Subcutaneous abdominal adipose tissue (tissue), 5 donors: ENCODE results near the gene ASB16.

ENCODE experiments used
- H3K27ac ChIP-seq: one replicate; pipeline ENCODE4 v1.7.0; 2013; ENCODE audit warnings: low read depth, mild to moderate bottlenecking, inconsistent platforms, low read length, moderate library complexity
- H3K27me3 ChIP-seq, 5 donors: one replicate each; pipeline ENCODE4 v1.7.0; 2013; ENCODE audit warnings: low read length in 5 of 5, inconsistent platforms in 1 of 5; ENCODE audit not compliant: control insufficient read depth in 5 of 5, insufficient read depth in 4 of 5
- H3K36me3 ChIP-seq, 5 donors: one replicate each; pipeline ENCODE4 v1.7.0; 2013; ENCODE audit warnings: low read length in 5 of 5; ENCODE audit not compliant: control insufficient read depth in 5 of 5, insufficient read depth in 5 of 5
- H3K4me1 ChIP-seq, 5 donors: one replicate each; pipeline ENCODE4 v1.7.0; 2013; ENCODE audit warnings: low read length in 5 of 5, mild to moderate bottlenecking in 3 of 5, moderate library complexity in 1 of 5; ENCODE audit not compliant: control insufficient read depth in 5 of 5, insufficient read depth in 5 of 5
- H3K4me3 ChIP-seq, 5 donors: one replicate each; pipeline ENCODE4 v1.7.0; 2013; ENCODE audit warnings: low read length in 5 of 5, low read depth in 1 of 5
- H3K9ac ChIP-seq, 5 donors: one replicate each; pipeline ENCODE4 v1.7.0; 2013; ENCODE audit warnings: low read length in 5 of 5, mild to moderate bottlenecking in 4 of 5, moderate library complexity in 3 of 5
- H3K9me3 ChIP-seq, 5 donors: one replicate each; pipeline ENCODE4 v1.7.0; 2013; ENCODE audit warnings: low read length in 5 of 5; ENCODE audit not compliant: control insufficient read depth in 5 of 5
- donor health status: healthy.
- donor health status: healthy.
- donor health status: healthy.
- donor health status: healthy.
- donor health status: healthy.

Gene ASB16

GRCh38 chr17:44199553-44200477, 29.3 kb downstream of the ASB16 start, which contains the start of gene ATXN7L3:
TSS of gene ATXN7L3 (minus strand) at chr17:44199884. CDS start at chr17:44198070, 1,814 bp downstream.
- peak within 1 kb of the TSS; percentile 68 to 93 (median 88) for H3K9ac ChIP-seq
- H3K4me1 ChIP-seq: peaks cover 7 to 34% (median 30%) of the 10 kb centered on the region in 5 donors
- H3K27ac ChIP-seq: peak within 1 kb of the TSS; percentile 84
- no peaks in the 10 kb centered on the region for H3K9me3 ChIP-seq
- no peaks in the 10 kb centered on the region for H3K27me3 ChIP-seq
- peaks cover 0 to 25% (median 18%) of the 10 kb centered on the region in 5 donors for H3K36me3 ChIP-seq
- H3K4me3 ChIP-seq: peak within 1 kb of the TSS; percentile 75 to 81 (median 77)

GRCh38 chr17:44200478-44201155, 30.1 kb downstream of the ASB16 start:
- H3K27ac ChIP-seq: peak overlapping the region; percentile 78
- peaks cover 0 to 17% (median 10%) of the 10 kb centered on the region in 5 donors for H3K36me3 ChIP-seq
- no peaks in the 10 kb centered on the region for H3K27me3 ChIP-seq
- no peaks in the 10 kb centered on the region for H3K9me3 ChIP-seq
- peak overlapping the region; percentile 48 to 93 (median 84) for H3K9ac ChIP-seq
- H3K4me1 ChIP-seq: peaks cover 7 to 34% (median 30%) of the 10 kb centered on the region in 5 donors
- peak overlapping the region; percentile 67 to 81 (median 77) for H3K4me3 ChIP-seq

GRCh38 chr17:44202756-44203155, 32.3 kb downstream of the ASB16 start:
- Histone ChIP-seq H3K36me3 (peaks cover 0 to 17% (median 13%) of the 10 kb centered on the region in 5 donors), H3K9me3 (no peaks in the 10 kb centered on the region), H3K27ac (no peak overlapping the region), H3K9ac (no peak overlapping the region), H3K4me1 (peaks cover 7 to 26% (median 25%) of the 10 kb centered on the region in 5 donors), H3K4me3 (no peak overlapping the region), H3K27me3 (no peaks in the 10 kb centered on the region)

- H3K9ac ChIP-seq: no peak overlapping the region
- no peak overlapping the region for H3K27ac ChIP-seq
- peaks cover 0 to 26% (median 22%) of the 10 kb centered on the region in 5 donors for H3K36me3 ChIP-seq
- no peaks in the 10 kb centered on the region for H3K27me3 ChIP-seq
- H3K9me3 ChIP-seq: no peaks in the 10 kb centered on the region
- H3K4me1 ChIP-seq: peaks cover 3 to 15% (median 13%) of the 10 kb centered on the region in 5 donors
- H3K4me3 ChIP-seq: no peak overlapping the region
Measured at GRCh38 chr17:44203731-44204440, 33.4 kb downstream of the ASB16 start.

GRCh38 chr17:44204441-44204882, 34.0 kb downstream of the ASB16 start:
- no peaks in the 10 kb centered on the region for H3K9me3 ChIP-seq
- peaks cover 0 to 31% (median 28%) of the 10 kb centered on the region in 5 donors for H3K36me3 ChIP-seq
- H3K9ac ChIP-seq: no peak overlapping the region
- H3K27me3 ChIP-seq: no peaks in the 10 kb centered on the region
- no peak overlapping the region for H3K27ac ChIP-seq
- H3K4me1 ChIP-seq: peaks cover 3 to 15% (median 13%) of the 10 kb centered on the region in 5 donors
- H3K4me3 ChIP-seq: no peak overlapping the region

- Histone ChIP-seq H3K27ac (no peak overlapping the region), H3K9me3 (no peaks in the 10 kb centered on the region), H3K27me3 (no peaks in the 10 kb centered on the region), H3K4me3 (no peak overlapping the region), H3K4me1 (peaks cover under 1 to 20% (median 15%) of the 10 kb centered on the region in 5 donors), H3K36me3 (peaks cover 0 to 44% (median 39%) of the 10 kb centered on the region in 5 donors), H3K9ac (no peak overlapping the region)
Measured at GRCh38 chr17:44205962-44206824, 35.7 kb downstream of the ASB16 start.

GRCh38 chr17:44206825-44207155, 36.3 kb downstream of the ASB16 start:
- H3K9me3 ChIP-seq: no peaks in the 10 kb centered on the region
- peaks cover 0 to 50% (median 43%) of the 10 kb centered on the region in 5 donors for H3K36me3 ChIP-seq
- H3K9ac ChIP-seq: no peak overlapping the region
- no peak overlapping the region for H3K4me3 ChIP-seq
- H3K4me1 ChIP-seq: peaks cover 0 to 20% (median 15%) of the 10 kb centered on the region in 5 donors
- H3K27ac ChIP-seq: no peak overlapping the region
- no peaks in the 10 kb centered on the region for H3K27me3 ChIP-seq

GRCh38 chr17:44207319-44207718, 36.8 kb downstream of the ASB16 start:
- H3K9ac ChIP-seq: no peak overlapping the region
- peaks cover 0 to 52% (median 43%) of the 10 kb centered on the region in 5 donors for H3K36me3 ChIP-seq
- H3K9me3 ChIP-seq: no peaks in the 10 kb centered on the region
- H3K4me3 ChIP-seq: no peak overlapping the region
- H3K27me3 ChIP-seq: no peaks in the 10 kb centered on the region
- peaks cover 0 to 20% (median 15%) of the 10 kb centered on the region in 5 donors for H3K4me1 ChIP-seq
- H3K27ac ChIP-seq: no peak overlapping the region

GRCh38 chr17:44207743-44208142, 37.2 kb downstream of the ASB16 start:
- Histone ChIP-seq H3K27ac (no peak overlapping the region), H3K4me3 (no peak overlapping the region), H3K36me3 (peaks cover 0 to 52% (median 43%) of the 10 kb centered on the region in 5 donors), H3K27me3 (no peaks in the 10 kb centered on the region), H3K9ac (no peak overlapping the region), H3K9me3 (no peaks in the 10 kb centered on the region), H3K4me1 (peaks cover under 1 to 23% (median 18%) of the 10 kb centered on the region in 5 donors)
